Gastroesophageal sphincter (tissue), 4 donors: ENCODE results near the gene KCNJ2. TPM values are rescaled to one million over a fixed set of nuclear protein-coding genes. Genes with fewer than 3 reads are reported as not detected.

ENCODE experiments used
- ATAC-seq: fragments of 150-250 bp; one replicate; pipeline ENCODE4 v1.9.1; 2016; ENCODE audit warnings: mild to moderate bottlenecking, moderate library complexity
- H3K27ac ChIP-seq, 4 donors: fragments of 200-600 bp; sonication (generic) in 3 of 4; 1 replicate in 3 of 4; 2 replicates in 1 of 4; pipeline ENCODE4 v1.5.1; 2016 to 2019
- H3K27me3 ChIP-seq: fragments of 200-600 bp; sonication (generic); one replicate; pipeline ENCODE4 v1.5.1; 2019
- H3K36me3 ChIP-seq, 2 donors: fragments of 200-600 bp; sonication (generic); one replicate each; pipeline ENCODE4 v1.5.1; 2019; ENCODE audit warnings: control low read depth in 1 of 2
- H3K4me1 ChIP-seq, 3 donors: fragments of 200-600 bp; sonication (generic); 1 replicate in 2 of 3; 2 replicates in 1 of 3; pipeline ENCODE4 v1.5.1; 2016 to 2019; ENCODE audit warnings: control low read depth in 2 of 3
- H3K4me3 ChIP-seq, 2 donors: fragments of 200-600 bp; sonication (generic); one replicate each; pipeline ENCODE4 v1.5.1; 2019; ENCODE audit warnings: mild to moderate bottlenecking in 1 of 2, moderate library complexity in 1 of 2
- H3K9me3 ChIP-seq, 3 donors: fragments of 200-600 bp; sonication (generic); one replicate each; pipeline ENCODE4 v1.5.1; 2017 to 2019; ENCODE audit warnings: control low read depth in 2 of 3
- CTCF ChIP-seq, 4 experiments: fragments of 200-600 bp in 2 of 4; fragments of 450-650 bp in 2 of 4; sonication (generic) in 1 of 4; IDR thresholded peaks; one replicate each; pipeline ENCODE4 v1.5.1; 2017 to 2019; ENCODE audit warnings: antibody characterized with exemption in 4 of 4, mild to moderate bottlenecking in 2 of 4, moderate library complexity in 2 of 4
- EP300 ChIP-seq: sonication (generic); formaldehyde crosslinking; IDR thresholded peaks from one replicate; pipeline ENCODE4 v1.6.1; 2017; ENCODE audit warnings: antibody characterized with exemption, mild to moderate bottlenecking
- POLR2A ChIP-seq, 2 donors: fragments of 450-650 bp; IDR thresholded peaks; one replicate each; pipeline ENCODE4 v1.6.1; 2017; ENCODE audit warnings: antibody characterized with exemption in 2 of 2, mild to moderate bottlenecking in 2 of 2, moderate library complexity in 1 of 2
- POLR2AphosphoS5 ChIP-seq: sonication (generic); formaldehyde crosslinking; IDR thresholded peaks from one replicate; pipeline ENCODE4 v1.6.1; 2017; ENCODE audit warnings: antibody characterized with exemption
- WGBS, 2 donors: methylation state at CpG; one replicate each; pipeline ENCODE4 v1.1.5; 2018; ENCODE audit warnings: low coverage in 1 of 2; 5-methylcytosine and 5-hydroxymethylcytosine counted together
- total RNA-seq, 4 donors: library from RNA; depleted of rRNA; stranded (reverse); fragments of >200 nt; gene quantifications; one replicate each; pipeline ENCODE4 v1.1.0, GENCODE V29; 2016

The KCNJ2 gene
- total RNA-seq, 4 donors from 2014 or later: 2.8 to 11.3 (median 4.9) TPM

- WGBS, 2 donors: 59 to 70% methylated on average over 2 of the region's 2 CpGs
- no peak overlapping the region for H3K27ac ChIP-seq
- no peaks in the 10 kb centered on the region for H3K4me1 ChIP-seq
- TF ChIP-seq EP300 (no peak), CTCF (IDR thresholded peaks at IDR 0.05) (no peak), POLR2AphosphoS5 (no peak), POLR2A (IDR thresholded peaks at IDR 0.05) (no peak)
- H3K27me3 ChIP-seq: no peaks in the 10 kb centered on the region
- no peaks in the 10 kb centered on the region for H3K9me3 ChIP-seq
- no peaks in the 10 kb centered on the region for H3K36me3 ChIP-seq
- H3K4me3 ChIP-seq: no peak overlapping the region
- ATAC-seq: no peak
These were observed 9.4 kb upstream of the KCNJ2 start for GRCh38 chr17:70159980-70160379.

GRCh38 chr17:70161519-70161918 lies 7.8 kb upstream of the KCNJ2 start:
- no peak overlapping the region for H3K27ac ChIP-seq
- H3K4me3 ChIP-seq: no peak overlapping the region
- no peaks in the 10 kb centered on the region for H3K36me3 ChIP-seq
- H3K9me3 ChIP-seq: no peaks in the 10 kb centered on the region
- H3K4me1 ChIP-seq: no peaks in the 10 kb centered on the region
- ATAC-seq: no peak
- H3K27me3 ChIP-seq: no peaks in the 10 kb centered on the region
- TF ChIP-seq EP300 (no peak), POLR2AphosphoS5 (no peak), CTCF (IDR thresholded peaks at IDR 0.05) (no peak), POLR2A (IDR thresholded peaks at IDR 0.05) (no peak)
- 89 to 100% methylated on average over 1 of the region's 1 CpG for WGBS, 2 donors

GRCh38 chr17:70165383-70165782 lies 3.9 kb upstream of the KCNJ2 start:
- ATAC-seq: no peak
- H3K4me3 ChIP-seq: no peak overlapping the region
- no peaks in the 10 kb centered on the region for H3K9me3 ChIP-seq
- TF ChIP-seq POLR2A (IDR thresholded peaks at IDR 0.05): no peak
- no peak for TF ChIP-seq POLR2AphosphoS5
- no peak for TF ChIP-seq CTCF (IDR thresholded peaks at IDR 0.05)
- H3K27me3 ChIP-seq: no peaks in the 10 kb centered on the region
- no peak overlapping the region for H3K27ac ChIP-seq
- H3K4me1 ChIP-seq: peaks cover 0 to 16% (median 3%) of the 10 kb centered on the region in 3 donors
- WGBS, 2 donors: 78 to 89% methylated on average over 2 of the region's 2 CpGs
- H3K36me3 ChIP-seq: no peaks in the 10 kb centered on the region

GRCh38 chr17:70166615-70167014 lies 2.7 kb upstream of the KCNJ2 start:
- Histone ChIP-seq H3K4me3 (no peak overlapping the region), H3K27ac (no peak overlapping the region), H3K4me1 (peaks cover 0 to 26% (median 3%) of the 10 kb centered on the region in 3 donors), H3K36me3 (no peaks in the 10 kb centered on the region), H3K27me3 (no peaks in the 10 kb centered on the region), H3K9me3 (no peaks in the 10 kb centered on the region)
- TF ChIP-seq POLR2AphosphoS5 (no peak), POLR2A (IDR thresholded peaks at IDR 0.05) (no peak), CTCF (IDR thresholded peaks at IDR 0.05) (no peak), EP300 (no peak)
- 75 to 87% methylated on average over 4 of the region's 4 CpGs for WGBS, 2 donors
- ATAC-seq: no peak

GRCh38 chr17:70168044-70168976 lies 1.0 kb upstream of the KCNJ2 start:
- 0 to 3% methylated on average over 17 to 21 of the region's 45 CpGs for WGBS, 2 donors
- TF ChIP-seq CTCF (IDR thresholded peaks at IDR 0.05) (peak; percentile 35 to 73 (median 62)), EP300 (no peak)
- Histone ChIP-seq H3K27me3 (no peaks in the 10 kb centered on the region), H3K4me1 (peaks cover 0 to 41% (median 3%) of the 10 kb centered on the region in 3 donors), H3K4me3 (peak overlapping the region; percentile 53 to 75), H3K9me3 (no peaks in the 10 kb centered on the region), H3K36me3 (no peaks in the 10 kb centered on the region), H3K27ac (peak overlapping the region; percentile 53 to 96 (median 94))
- ATAC-seq: peak; percentile 37
